A549 (cell line): ENCODE measurements around the gene PPP4R2.

Source experiments
- CTCF ChIP-seq: fragments of >200 bp; sonication (Bioruptor Twin); formaldehyde crosslinking; IDR thresholded peaks from 3 replicates; pipeline ENCODE4 v1.5.1; 2016
- EHMT2 ChIP-seq: fragments of 200-600 bp; sonication (generic); IDR thresholded peaks from 2 replicates; pipeline ENCODE4 v1.6.1; 2016; ENCODE audit warnings: antibody characterized with exemption, low read depth, mild to moderate bottlenecking, moderate library complexity
- EP300 ChIP-seq, 2 experiments: fragments of >200 bp; sonication (Bioruptor Twin); formaldehyde crosslinking; IDR thresholded peaks; 2 replicates in 1 of 2; 3 replicates in 1 of 2; pipeline ENCODE4 v1.6.1; 2016 to 2017
- JUNB ChIP-seq: fragments of >200 bp; sonication (Bioruptor Twin); formaldehyde crosslinking; IDR thresholded peaks from 2 replicates; pipeline ENCODE4 v1.6.1; 2016
- MAX ChIP-seq: IDR thresholded peaks from 2 replicates; pipeline ENCODE4 v1.6.1; 2012
- MYC ChIP-seq: IDR thresholded peaks from 2 replicates; pipeline ENCODE4 v1.6.1; 2012; ENCODE audit warnings: mild to moderate bottlenecking, inconsistent platforms, low read length, improper control_type of control experiment, borderline replicate concordance
- POLR2A ChIP-seq: IDR thresholded peaks from 2 replicates; pipeline ENCODE4 v1.6.1; 2012; ENCODE audit warnings: mild to moderate bottlenecking, low read length
- RAD21 ChIP-seq, 2 experiments: fragments of >200 bp in 1 of 2; sonication (Bioruptor Twin) in 1 of 2; formaldehyde crosslinking in 1 of 2; IDR thresholded peaks in 1 of 2; conservative IDR thresholded peaks in 1 of 2; 2 replicates in 1 of 2; 3 replicates in 1 of 2; pipeline ENCODE4 v1.6.1; 2012 to 2018; ENCODE audit warnings: inconsistent platforms in 1 of 2
- RARB ChIP-seq: fragments of 250-450 bp; sonication (Bioruptor Pico); IDR thresholded peaks from 2 replicates; pipeline ENCODE4 v1.8.0; 2021; ENCODE audit warnings: mild to moderate bottlenecking, moderate library complexity

GRCh38 chr3:72973031-72973723 lies 23.4 kb upstream of the PPP4R2 start:
- TF ChIP-seq CTCF (no peak), EHMT2 (no peak), JUNB (no peak), MAX (no peak), RAD21 (conservative IDR thresholded peaks at IDR 0.05 in 1 of 2, IDR thresholded peaks at IDR 0.05 in 1 of 2) (no peak), EP300 (IDR thresholded peaks at IDR 0.05) (no peak), RARB (CRISPR knock-in tag) (no peak), POLR2A (no peak), MYC (no peak)
